Measurements from ENCODE around the gene STPG1.

DNA sequence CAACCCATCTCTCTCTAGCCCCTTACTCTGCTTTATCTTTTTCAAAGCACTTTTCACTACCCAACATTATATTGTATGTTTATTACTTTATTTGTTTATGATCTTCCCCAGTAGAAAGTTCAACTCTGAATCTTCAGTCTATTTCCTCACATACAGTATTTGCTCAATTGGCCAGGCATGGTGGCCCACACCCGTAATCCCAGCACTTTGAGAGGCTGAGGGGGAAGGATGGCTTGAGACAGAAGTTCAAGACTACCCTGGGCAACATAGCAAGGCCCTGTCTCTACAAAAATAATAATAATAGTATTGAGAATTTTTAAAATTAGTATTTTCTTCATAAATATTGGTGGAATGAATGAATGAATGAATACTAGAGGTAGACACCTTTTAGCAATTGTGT is 1.2 kb downstream of the STPG1 start:
- TF ChIP-seq, protein P1, sequence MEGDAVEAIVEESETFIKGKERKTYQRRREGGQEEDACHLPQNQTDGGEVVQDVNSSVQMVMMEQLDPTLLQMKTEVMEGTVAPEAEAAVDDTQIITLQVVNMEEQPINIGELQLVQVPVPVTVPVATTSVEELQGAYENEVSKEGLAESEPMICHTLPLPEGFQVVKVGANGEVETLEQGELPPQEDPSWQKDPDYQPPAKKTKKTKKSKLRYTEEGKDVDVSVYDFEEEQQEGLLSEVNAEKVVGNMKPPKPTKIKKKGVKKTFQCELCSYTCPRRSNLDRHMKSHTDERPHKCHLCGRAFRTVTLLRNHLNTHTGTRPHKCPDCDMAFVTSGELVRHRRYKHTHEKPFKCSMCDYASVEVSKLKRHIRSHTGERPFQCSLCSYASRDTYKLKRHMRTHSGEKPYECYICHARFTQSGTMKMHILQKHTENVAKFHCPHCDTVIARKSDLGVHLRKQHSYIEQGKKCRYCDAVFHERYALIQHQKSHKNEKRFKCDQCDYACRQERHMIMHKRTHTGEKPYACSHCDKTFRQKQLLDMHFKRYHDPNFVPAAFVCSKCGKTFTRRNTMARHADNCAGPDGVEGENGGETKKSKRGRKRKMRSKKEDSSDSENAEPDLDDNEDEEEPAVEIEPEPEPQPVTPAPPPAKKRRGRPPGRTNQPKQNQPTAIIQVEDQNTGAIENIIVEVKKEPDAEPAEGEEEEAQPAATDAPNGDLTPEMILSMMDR (IDR thresholded peaks at IDR 0.05; ENCODE audit: insufficient read depth, low read length): no peak
- TF ChIP-seq POLR2AphosphoS5 (IDR thresholded peaks at IDR 0.05; ENCODE audit: low read depth) (no peak), GABPA (IDR thresholded peaks at IDR 0.05; ENCODE audit: low read depth) (no peak), SPI1 (IDR thresholded peaks at IDR 0.05; ENCODE audit: borderline replicate concordance, low read depth) (no peak)
- TF ChIP-seq, protein P2, sequence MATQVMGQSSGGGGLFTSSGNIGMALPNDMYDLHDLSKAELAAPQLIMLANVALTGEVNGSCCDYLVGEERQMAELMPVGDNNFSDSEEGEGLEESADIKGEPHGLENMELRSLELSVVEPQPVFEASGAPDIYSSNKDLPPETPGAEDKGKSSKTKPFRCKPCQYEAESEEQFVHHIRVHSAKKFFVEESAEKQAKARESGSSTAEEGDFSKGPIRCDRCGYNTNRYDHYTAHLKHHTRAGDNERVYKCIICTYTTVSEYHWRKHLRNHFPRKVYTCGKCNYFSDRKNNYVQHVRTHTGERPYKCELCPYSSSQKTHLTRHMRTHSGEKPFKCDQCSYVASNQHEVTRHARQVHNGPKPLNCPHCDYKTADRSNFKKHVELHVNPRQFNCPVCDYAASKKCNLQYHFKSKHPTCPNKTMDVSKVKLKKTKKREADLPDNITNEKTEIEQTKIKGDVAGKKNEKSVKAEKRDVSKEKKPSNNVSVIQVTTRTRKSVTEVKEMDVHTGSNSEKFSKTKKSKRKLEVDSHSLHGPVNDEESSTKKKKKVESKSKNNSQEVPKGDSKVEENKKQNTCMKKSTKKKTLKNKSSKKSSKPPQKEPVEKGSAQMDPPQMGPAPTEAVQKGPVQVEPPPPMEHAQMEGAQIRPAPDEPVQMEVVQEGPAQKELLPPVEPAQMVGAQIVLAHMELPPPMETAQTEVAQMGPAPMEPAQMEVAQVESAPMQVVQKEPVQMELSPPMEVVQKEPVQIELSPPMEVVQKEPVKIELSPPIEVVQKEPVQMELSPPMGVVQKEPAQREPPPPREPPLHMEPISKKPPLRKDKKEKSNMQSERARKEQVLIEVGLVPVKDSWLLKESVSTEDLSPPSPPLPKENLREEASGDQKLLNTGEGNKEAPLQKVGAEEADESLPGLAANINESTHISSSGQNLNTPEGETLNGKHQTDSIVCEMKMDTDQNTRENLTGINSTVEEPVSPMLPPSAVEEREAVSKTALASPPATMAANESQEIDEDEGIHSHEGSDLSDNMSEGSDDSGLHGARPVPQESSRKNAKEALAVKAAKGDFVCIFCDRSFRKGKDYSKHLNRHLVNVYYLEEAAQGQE (IDR thresholded peaks at IDR 0.05; ENCODE audit: insufficient replicate concordance, low read depth): no peak
